HEK293 (cell line): ENCODE data around the gene ELOVL2.
A peak's percentile ranks its signal among the peaks of the same experiment; 100 is the strongest.

Experiments
- CTCF ChIA-PET: fragments of 350-600 bp; formaldehyde crosslinking; extraction: SDS; loops from one replicate; lab custom pipeline; 2021; ENCODE audit warnings: antibody characterized with exemption; lab: Yijun Ruan, JAX
- POLR2A ChIA-PET: fragments of 300-600 bp; formaldehyde crosslinking; extraction: SDS; loops from one replicate; lab custom pipeline; 2020; ENCODE audit warnings: antibody characterized with exemption, inconsistent platforms; lab: Yijun Ruan, JAX
- H3K27ac ChIP-seq: fragments of 200-500 bp; sonication (Bioruptor generic); 2 replicates; pipeline ENCODE4 v1.5.1; 2014; ENCODE audit warnings: low read depth, low read length, control low read depth, inconsistent platforms; ENCODE audit errors: extremely low read depth
- H3K36me3 ChIP-seq, 2 experiments: fragments of 200-500 bp in 1 of 2; sonication (Bioruptor generic) in 1 of 2; 1 replicate in 1 of 2; 2 replicates in 1 of 2; pipeline ENCODE4 v1.5.1; 2014 to 2017; ENCODE audit warnings: inconsistent platforms in 2 of 2, low read length in 2 of 2; ENCODE audit not compliant: control insufficient read depth in 2 of 2, insufficient read depth in 1 of 2
- H3K4me1 ChIP-seq: fragments of 200-500 bp; sonication (Bioruptor generic); 2 replicates; pipeline ENCODE4 v1.5.1; 2014; ENCODE audit warnings: mild to moderate bottlenecking, low read length, inconsistent platforms; ENCODE audit not compliant: control insufficient read depth, insufficient read depth
- H3K4me3 ChIP-seq: 2 replicates; pipeline ENCODE4 v1.5.1; 2011; ENCODE audit warnings: low read depth, mild to moderate bottlenecking, control low read depth, low read length, moderate library complexity
- H3K9me3 ChIP-seq: fragments of 200-500 bp; sonication (Bioruptor generic); 2 replicates; pipeline ENCODE4 v1.5.1; 2014; ENCODE audit warnings: low read depth, low read length, inconsistent platforms; ENCODE audit not compliant: control insufficient read depth, insufficient read depth
- MEIS1 ChIP-seq: sonication (generic); formaldehyde crosslinking; IDR thresholded peaks from 2 replicates; pipeline ENCODE4 v1.8.1; 2022; ENCODE audit warnings: missing genetic modification reagents, mild to moderate bottlenecking, borderline replicate concordance
- PRDM10 ChIP-seq: fragments of 450-650 bp; formaldehyde crosslinking; IDR thresholded peaks from 2 replicates; pipeline ENCODE4 v1.5.1; 2016; ENCODE audit warnings: missing biosample characterization, missing genetic modification characterization
- WT1 ChIP-seq: fragments of 450-650 bp; formaldehyde crosslinking; IDR thresholded peaks from 2 replicates; pipeline ENCODE4 v1.5.1; 2016; ENCODE audit warnings: missing biosample characterization, missing genetic modification characterization
- ZBTB11 ChIP-seq: fragments of 450-650 bp; formaldehyde crosslinking; conservative IDR thresholded peaks from 2 replicates; pipeline ENCODE4 v1.5.1; 2016; ENCODE audit warnings: low read depth, missing biosample characterization, missing genetic modification characterization
- ZBTB20 ChIP-seq: fragments of 450-650 bp; formaldehyde crosslinking; IDR thresholded peaks from 2 replicates; pipeline ENCODE4 v1.5.1; 2016; ENCODE audit warnings: missing biosample characterization, missing genetic modification characterization
- ZBTB48 ChIP-seq: fragments of 450-650 bp; formaldehyde crosslinking; IDR thresholded peaks from 2 replicates; pipeline ENCODE4 v1.5.1; 2016; ENCODE audit warnings: missing biosample characterization, missing genetic modification characterization
- ZFP69B ChIP-seq: fragments of 450-650 bp; formaldehyde crosslinking; IDR thresholded peaks from 2 replicates; pipeline ENCODE4 v1.5.1; 2016; ENCODE audit warnings: missing biosample characterization, missing genetic modification characterization
- ZNF175 ChIP-seq: fragments of 450-650 bp; formaldehyde crosslinking; IDR thresholded peaks from 2 replicates; pipeline ENCODE4 v1.5.1; 2016; ENCODE audit warnings: missing biosample characterization, missing genetic modification characterization
- ZNF19 ChIP-seq: fragments of 450-650 bp; formaldehyde crosslinking; IDR thresholded peaks from 2 replicates; pipeline ENCODE4; 2016; ENCODE audit warnings: missing biosample characterization, missing genetic modification characterization, low read depth
- ZNF266 ChIP-seq: fragments of 450-650 bp; formaldehyde crosslinking; IDR thresholded peaks from 2 replicates; pipeline ENCODE4 v1.5.1; 2016; ENCODE audit warnings: missing biosample characterization, missing genetic modification characterization, low read depth
- ZNF274 ChIP-seq, 2 experiments: fragments of 200-500 bp in 1 of 2; fragments of 450-650 bp in 1 of 2; sonication (Bioruptor generic) in 1 of 2; formaldehyde crosslinking in 1 of 2; IDR thresholded peaks; 2 replicates each; pipeline versions ENCODE4 v1.5.1 to v1.6.1; 2014 to 2016; ENCODE audit warnings: borderline replicate concordance in 1 of 2, inconsistent platforms in 1 of 2, low read length in 1 of 2, missing biosample characterization in 1 of 2, missing genetic modification characterization in 1 of 2
- ZNF324 ChIP-seq: fragments of 450-650 bp; formaldehyde crosslinking; IDR thresholded peaks from 2 replicates; pipeline ENCODE4 v1.5.1; 2016; ENCODE audit warnings: missing biosample characterization, missing genetic modification characterization
- ZNF354C ChIP-seq: fragments of 450-650 bp; formaldehyde crosslinking; IDR thresholded peaks from 2 replicates; pipeline ENCODE4 v1.5.1; 2016; ENCODE audit warnings: missing biosample characterization, missing genetic modification characterization, low read depth, borderline replicate concordance
- ZNF416 ChIP-seq: fragments of 450-650 bp; formaldehyde crosslinking; IDR thresholded peaks from 2 replicates; pipeline ENCODE4 v1.5.1; 2016; ENCODE audit warnings: missing biosample characterization, missing genetic modification characterization
- ZNF473 ChIP-seq: fragments of 450-650 bp; formaldehyde crosslinking; IDR thresholded peaks from 2 replicates; pipeline ENCODE4 v1.5.1; 2017; ENCODE audit warnings: missing biosample characterization, missing genetic modification characterization
- ZNF585B ChIP-seq: fragments of 450-650 bp; formaldehyde crosslinking; IDR thresholded peaks from 2 replicates; pipeline ENCODE4 v1.5.1; 2016; ENCODE audit warnings: missing biosample characterization, missing genetic modification characterization
- ZNF600 ChIP-seq: fragments of 450-650 bp; formaldehyde crosslinking; IDR thresholded peaks from 2 replicates; pipeline ENCODE4 v1.5.1; 2016; ENCODE audit warnings: missing biosample characterization, missing genetic modification characterization
- ZNF610 ChIP-seq: fragments of 450-650 bp; formaldehyde crosslinking; IDR thresholded peaks from 2 replicates; pipeline ENCODE4 v1.5.1; 2016; ENCODE audit warnings: missing biosample characterization, missing genetic modification characterization, borderline replicate concordance
- ZNF670 ChIP-seq: fragments of 450-650 bp; formaldehyde crosslinking; IDR thresholded peaks from 2 replicates; pipeline ENCODE4 v1.5.1; 2016; ENCODE audit warnings: missing biosample characterization, missing genetic modification characterization, low read depth
- ZNF837 ChIP-seq: fragments of 450-650 bp; formaldehyde crosslinking; IDR thresholded peaks from 2 replicates; pipeline ENCODE4 v1.5.1; 2016; ENCODE audit warnings: missing biosample characterization, missing genetic modification characterization
- ZSCAN18 ChIP-seq: fragments of 450-650 bp; formaldehyde crosslinking; IDR thresholded peaks from 2 replicates; pipeline ENCODE4 v1.5.1; 2016; ENCODE audit warnings: missing biosample characterization, missing genetic modification characterization
- TF ChIP-seq, protein P1 (sequence below): fragments of 450-650 bp; formaldehyde crosslinking; IDR thresholded peaks from 2 replicates; pipeline ENCODE4 v1.5.1; 2016; ENCODE audit warnings: missing biosample characterization, missing genetic modification characterization
- TF ChIP-seq, protein P2 (sequence below): fragments of 450-650 bp; formaldehyde crosslinking; IDR thresholded peaks from 2 replicates; pipeline ENCODE4 v1.5.1; 2016; ENCODE audit warnings: missing biosample characterization, missing genetic modification characterization

Gene ELOVL2

GRCh38 chr6:11043378-11043960 lies 636 bp downstream of the ELOVL2 start (continued):
- TF ChIP-seq, protein P1, sequence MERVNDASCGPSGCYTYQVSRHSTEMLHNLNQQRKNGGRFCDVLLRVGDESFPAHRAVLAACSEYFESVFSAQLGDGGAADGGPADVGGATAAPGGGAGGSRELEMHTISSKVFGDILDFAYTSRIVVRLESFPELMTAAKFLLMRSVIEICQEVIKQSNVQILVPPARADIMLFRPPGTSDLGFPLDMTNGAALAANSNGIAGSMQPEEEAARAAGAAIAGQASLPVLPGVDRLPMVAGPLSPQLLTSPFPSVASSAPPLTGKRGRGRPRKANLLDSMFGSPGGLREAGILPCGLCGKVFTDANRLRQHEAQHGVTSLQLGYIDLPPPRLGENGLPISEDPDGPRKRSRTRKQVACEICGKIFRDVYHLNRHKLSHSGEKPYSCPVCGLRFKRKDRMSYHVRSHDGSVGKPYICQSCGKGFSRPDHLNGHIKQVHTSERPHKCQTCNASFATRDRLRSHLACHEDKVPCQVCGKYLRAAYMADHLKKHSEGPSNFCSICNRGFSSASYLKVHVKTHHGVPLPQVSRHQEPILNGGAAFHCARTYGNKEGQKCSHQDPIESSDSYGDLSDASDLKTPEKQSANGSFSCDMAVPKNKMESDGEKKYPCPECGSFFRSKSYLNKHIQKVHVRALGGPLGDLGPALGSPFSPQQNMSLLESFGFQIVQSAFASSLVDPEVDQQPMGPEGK (tag by site-specific recombination): peak; percentile 38
- TF ChIP-seq ZNF473 (tag by site-specific recombination) (peak; percentile 99), ZNF416 (tag by site-specific recombination) (peak; percentile 91), ZBTB48 (tag by site-specific recombination) (peak; percentile 12; the same call in 1 of the 2 replicates), MEIS1 (no peak), ZNF610 (tag by site-specific recombination) (no peak; the same call in 1 of the 2 replicates), ZFP69B (tag by site-specific recombination) (0 out of 2 replicates have a peak, but pooled peaks have one; percentile 25), ZNF175 (tag by site-specific recombination) (no peak), ZNF354C (tag by site-specific recombination) (no peak), ZNF274 (IDR thresholded peaks at IDR 0.05; ENCODE audit: low read length) (no peak), ZNF274 (tag by site-specific recombination; IDR thresholded peaks at IDR 0.05; ENCODE audit: borderline replicate concordance) (no peak), ZNF19 (tag by site-specific recombination) (no peak), ZNF837 (tag by site-specific recombination) (peak; percentile 94), ZSCAN18 (tag by site-specific recombination) (peak; percentile 56; the same call in 1 of the 2 replicates), ZBTB20 (tag by site-specific recombination) (peak; percentile 93), ZNF324 (no peak), WT1 (no peak), ZNF670 (tag by site-specific recombination) (no peak), ZNF266 (tag by site-specific recombination) (peak; percentile 58; the same call in 1 of the 2 replicates), ZNF600 (tag by site-specific recombination) (peak; percentile 81)

DNA sequence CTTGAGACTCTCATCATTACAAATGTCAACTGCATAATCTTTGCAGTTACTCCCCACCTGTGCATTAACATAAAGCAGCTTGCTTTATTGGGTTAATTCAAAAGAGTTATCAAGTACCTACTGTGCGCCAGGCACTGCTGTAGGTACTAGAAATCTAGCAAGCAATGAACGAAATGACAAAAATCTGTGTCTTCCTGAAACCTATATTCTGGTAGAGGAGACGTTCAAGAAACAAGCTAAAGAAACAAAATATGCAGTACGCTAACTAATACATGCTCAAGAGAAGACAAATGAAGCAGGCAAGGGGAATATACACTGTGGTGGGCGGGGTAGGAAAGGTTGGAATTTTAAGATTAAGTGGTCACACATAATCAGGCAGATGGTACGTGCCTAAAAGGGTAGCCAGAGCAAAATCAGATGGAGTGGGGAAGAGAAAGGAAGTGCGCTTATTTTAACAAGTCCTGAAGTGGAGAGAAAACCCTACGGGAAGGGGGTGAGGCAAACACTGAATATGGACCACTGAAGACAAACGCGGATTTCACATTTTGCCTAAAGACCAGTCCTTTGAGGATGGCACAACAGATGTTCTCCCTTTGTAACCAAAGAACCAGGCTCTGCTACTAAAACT lies 1.2 kb downstream of the ELOVL2 start:
- TF ChIP-seq PRDM10 (tag by site-specific recombination) (peak; percentile 95), ZNF585B (no peak), ZBTB11 (tag by site-specific recombination) (peak; percentile 77)
- TF ChIP-seq, protein P2, sequence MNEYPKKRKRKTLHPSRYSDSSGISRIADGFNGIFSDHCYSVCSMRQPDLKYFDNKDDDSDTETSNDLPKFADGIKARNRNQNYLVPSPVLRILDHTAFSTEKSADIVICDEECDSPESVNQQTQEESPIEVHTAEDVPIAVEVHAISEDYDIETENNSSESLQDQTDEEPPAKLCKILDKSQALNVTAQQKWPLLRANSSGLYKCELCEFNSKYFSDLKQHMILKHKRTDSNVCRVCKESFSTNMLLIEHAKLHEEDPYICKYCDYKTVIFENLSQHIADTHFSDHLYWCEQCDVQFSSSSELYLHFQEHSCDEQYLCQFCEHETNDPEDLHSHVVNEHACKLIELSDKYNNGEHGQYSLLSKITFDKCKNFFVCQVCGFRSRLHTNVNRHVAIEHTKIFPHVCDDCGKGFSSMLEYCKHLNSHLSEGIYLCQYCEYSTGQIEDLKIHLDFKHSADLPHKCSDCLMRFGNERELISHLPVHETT: peak; percentile 28; the same call in 1 of the 2 replicates
- H3K9me3 ChIP-seq: no peaks in the 10 kb centered on the region
- H3K27ac ChIP-seq: no peak overlapping the region
- CTCF ChIA-PET: interaction anchor here (0.6 to 6.4 kb wide), 16 partner anchors 10 to 533 kb away, joined by 3 to 29 read pairs (median 4); no protein-coding TSS in a partner anchor
- H3K4me3 ChIP-seq: peak overlapping the region; percentile 75
- peaks cover 13% of the 10 kb centered on the region; the same call in 1 of the 2 replicates for H3K4me1 ChIP-seq
- H3K36me3 ChIP-seq: no peaks in the 10 kb centered on the region
- POLR2A ChIA-PET: interaction anchor here (1.5 kb wide), 1 partner anchor 9 kb away, joined by 4 read pairs; no protein-coding TSS in a partner anchor
